ENCODE measurements around the gene USP34. TPM values are rescaled to one million over a fixed set of nuclear protein-coding genes. Genes with fewer than 3 reads are reported as not detected.

The USP34 gene
- total RNA-seq, 1 experiment from 2014 or later: 89.4 TPM

GRCh38 chr2:61368687-61369665, 101.9 kb downstream of the USP34 start:
- CTCF ChIA-PET: no interaction called here
- Mint-ChIP-seq H3K4me1 (ENCODE audit: low read depth, unreplicated experiment) (no peaks in the 10 kb centered on the region), H3K27ac (ENCODE audit: unreplicated experiment) (no peak overlapping the region), H3K9me3 (ENCODE audit: low read depth, unreplicated experiment) (no peaks in the 10 kb centered on the region), H3K4me3 (ENCODE audit: low read depth, unreplicated experiment) (no peak overlapping the region), H3K27me3 (ENCODE audit: unreplicated experiment) (no peaks in the 10 kb centered on the region), H3K36me3 (ENCODE audit: insufficient read depth, unreplicated experiment) (peaks cover 9% of the 10 kb centered on the region)
- intact Hi-C loops (cut with micrococcal nuclease; ENCODE audit: unreplicated experiment): no loop called here
- TF ChIP-seq, protein P1, sequence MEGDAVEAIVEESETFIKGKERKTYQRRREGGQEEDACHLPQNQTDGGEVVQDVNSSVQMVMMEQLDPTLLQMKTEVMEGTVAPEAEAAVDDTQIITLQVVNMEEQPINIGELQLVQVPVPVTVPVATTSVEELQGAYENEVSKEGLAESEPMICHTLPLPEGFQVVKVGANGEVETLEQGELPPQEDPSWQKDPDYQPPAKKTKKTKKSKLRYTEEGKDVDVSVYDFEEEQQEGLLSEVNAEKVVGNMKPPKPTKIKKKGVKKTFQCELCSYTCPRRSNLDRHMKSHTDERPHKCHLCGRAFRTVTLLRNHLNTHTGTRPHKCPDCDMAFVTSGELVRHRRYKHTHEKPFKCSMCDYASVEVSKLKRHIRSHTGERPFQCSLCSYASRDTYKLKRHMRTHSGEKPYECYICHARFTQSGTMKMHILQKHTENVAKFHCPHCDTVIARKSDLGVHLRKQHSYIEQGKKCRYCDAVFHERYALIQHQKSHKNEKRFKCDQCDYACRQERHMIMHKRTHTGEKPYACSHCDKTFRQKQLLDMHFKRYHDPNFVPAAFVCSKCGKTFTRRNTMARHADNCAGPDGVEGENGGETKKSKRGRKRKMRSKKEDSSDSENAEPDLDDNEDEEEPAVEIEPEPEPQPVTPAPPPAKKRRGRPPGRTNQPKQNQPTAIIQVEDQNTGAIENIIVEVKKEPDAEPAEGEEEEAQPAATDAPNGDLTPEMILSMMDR (IDR thresholded peaks at IDR 0.05; ENCODE audit: unreplicated experiment): no peak
- BruUV-seq (replicated peaks): no TSS peak
- no peak for DNase-seq

- no peak for DNase-seq
- no TSS peak for BruUV-seq (replicated peaks)
- Mint-ChIP-seq H3K27ac (ENCODE audit: unreplicated experiment) (no peak overlapping the region), H3K36me3 (ENCODE audit: insufficient read depth, unreplicated experiment) (peaks cover 9% of the 10 kb centered on the region), H3K4me1 (ENCODE audit: low read depth, unreplicated experiment) (no peaks in the 10 kb centered on the region), H3K4me3 (ENCODE audit: low read depth, unreplicated experiment) (no peak overlapping the region), H3K27me3 (ENCODE audit: unreplicated experiment) (no peaks in the 10 kb centered on the region), H3K9me3 (ENCODE audit: low read depth, unreplicated experiment) (no peaks in the 10 kb centered on the region)
- TF ChIP-seq, protein P1 (IDR thresholded peaks at IDR 0.05; ENCODE audit: unreplicated experiment): no peak
- CTCF ChIA-PET: interaction anchor here (0.6 kb wide), 2 partner anchors 44 to 69 kb away, joined by 4 read pairs; no protein-coding TSS in a partner anchor
- intact Hi-C loops (cut with micrococcal nuclease; ENCODE audit: unreplicated experiment): no loop called here
These were observed 103.7 kb downstream of the USP34 start for GRCh38 chr2:61367177-61367576.

DNA sequence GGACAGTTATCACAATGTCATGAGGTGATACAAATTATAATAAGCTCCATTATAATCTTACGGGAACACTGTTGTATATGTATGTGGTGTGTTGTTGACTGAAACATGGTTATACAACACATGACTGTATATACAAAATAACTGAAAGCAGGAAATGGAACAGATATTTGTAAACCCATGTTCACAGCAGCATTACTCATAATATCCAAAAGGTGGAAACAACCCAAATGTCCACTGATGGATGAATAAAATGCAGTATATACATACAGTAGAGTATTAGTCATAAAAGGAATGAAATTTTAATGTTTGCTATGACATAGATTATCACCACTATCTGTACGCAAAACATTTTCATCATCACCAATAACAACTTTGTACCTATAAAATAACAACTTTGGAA, 107.3 kb downstream of the USP34 start:
- intact Hi-C loops (cut with micrococcal nuclease; ENCODE audit: unreplicated experiment): no loop called here
- DNase-seq: no peak
- Mint-ChIP-seq H3K36me3 (ENCODE audit: insufficient read depth, unreplicated experiment) (no peaks in the 10 kb centered on the region), H3K27ac (ENCODE audit: unreplicated experiment) (no peak overlapping the region), H3K4me1 (ENCODE audit: low read depth, unreplicated experiment) (no peaks in the 10 kb centered on the region), H3K4me3 (ENCODE audit: low read depth, unreplicated experiment) (no peak overlapping the region), H3K9me3 (ENCODE audit: low read depth, unreplicated experiment) (no peaks in the 10 kb centered on the region), H3K27me3 (ENCODE audit: unreplicated experiment) (no peaks in the 10 kb centered on the region)
- CTCF ChIA-PET: interaction anchor here (0.6 kb wide), 1 partner anchor 78 kb away, joined by 5 read pairs; no protein-coding TSS in a partner anchor
- no TSS peak for BruUV-seq (replicated peaks)
- TF ChIP-seq, protein P1 (IDR thresholded peaks at IDR 0.05; ENCODE audit: unreplicated experiment): no peak

- H3K27me3 Mint-ChIP-seq (ENCODE audit: unreplicated experiment): no peaks in the 10 kb centered on the region
- TF ChIP-seq, protein P1 (IDR thresholded peaks at IDR 0.05; ENCODE audit: unreplicated experiment): no peak
- intact Hi-C loops (cut with micrococcal nuclease; ENCODE audit: unreplicated experiment): no loop called here
- CTCF ChIA-PET: no interaction called here
- H3K27ac Mint-ChIP-seq (ENCODE audit: unreplicated experiment): no peak overlapping the region
- H3K4me3 Mint-ChIP-seq (ENCODE audit: low read depth, unreplicated experiment): no peak overlapping the region
- DNase-seq: no peak
- BruUV-seq (replicated peaks): no TSS peak
- no peaks in the 10 kb centered on the region for H3K4me1 Mint-ChIP-seq (ENCODE audit: low read depth, unreplicated experiment)
- no peaks in the 10 kb centered on the region for H3K9me3 Mint-ChIP-seq (ENCODE audit: low read depth, unreplicated experiment)
- H3K36me3 Mint-ChIP-seq (ENCODE audit: insufficient read depth, unreplicated experiment): no peaks in the 10 kb centered on the region
These were observed 108.0 kb downstream of the USP34 start for GRCh38 chr2:61362873-61363272.
